T-helper 1 cell treated with Interleukin-12 subunit alpha and Interleukin-12 subunit beta and Interleukin-4 antibody, amounts not matched to agents 30 μg/mL and 1 μg/mL, for 36 hours (primary cell): ENCODE measurements around the gene GJA1.
"Not testable (repeated sequence)": the region's sequence is repeated elsewhere in the genome, so short reads cannot be mapped to it uniquely, and the experiment has no call there.

Experiments used
- H3K27ac Mint-ChIP-seq: one replicate; pipeline ENCODE4 v1.8.0; 2021; ENCODE audit warnings: mild to moderate bottlenecking, mixed read lengths
- H3K27me3 Mint-ChIP-seq: one replicate; pipeline ENCODE4 v1.8.0; 2021; ENCODE audit warnings: low read depth, mixed read lengths
- H3K36me3 Mint-ChIP-seq: one replicate; pipeline ENCODE4 v1.8.0; 2021; ENCODE audit warnings: low read depth, mixed read lengths
- H3K4me1 Mint-ChIP-seq: one replicate; pipeline ENCODE4 v1.8.0; 2021; ENCODE audit warnings: low read depth, mixed read lengths
- H3K4me3 Mint-ChIP-seq: one replicate; pipeline ENCODE4 v1.8.0; 2021; ENCODE audit warnings: mild to moderate bottlenecking, moderate library complexity, mixed read lengths
- H3K9me3 Mint-ChIP-seq: one replicate; pipeline ENCODE4 v1.8.0; 2021; ENCODE audit warnings: mixed read lengths

Gene GJA1

DNA sequence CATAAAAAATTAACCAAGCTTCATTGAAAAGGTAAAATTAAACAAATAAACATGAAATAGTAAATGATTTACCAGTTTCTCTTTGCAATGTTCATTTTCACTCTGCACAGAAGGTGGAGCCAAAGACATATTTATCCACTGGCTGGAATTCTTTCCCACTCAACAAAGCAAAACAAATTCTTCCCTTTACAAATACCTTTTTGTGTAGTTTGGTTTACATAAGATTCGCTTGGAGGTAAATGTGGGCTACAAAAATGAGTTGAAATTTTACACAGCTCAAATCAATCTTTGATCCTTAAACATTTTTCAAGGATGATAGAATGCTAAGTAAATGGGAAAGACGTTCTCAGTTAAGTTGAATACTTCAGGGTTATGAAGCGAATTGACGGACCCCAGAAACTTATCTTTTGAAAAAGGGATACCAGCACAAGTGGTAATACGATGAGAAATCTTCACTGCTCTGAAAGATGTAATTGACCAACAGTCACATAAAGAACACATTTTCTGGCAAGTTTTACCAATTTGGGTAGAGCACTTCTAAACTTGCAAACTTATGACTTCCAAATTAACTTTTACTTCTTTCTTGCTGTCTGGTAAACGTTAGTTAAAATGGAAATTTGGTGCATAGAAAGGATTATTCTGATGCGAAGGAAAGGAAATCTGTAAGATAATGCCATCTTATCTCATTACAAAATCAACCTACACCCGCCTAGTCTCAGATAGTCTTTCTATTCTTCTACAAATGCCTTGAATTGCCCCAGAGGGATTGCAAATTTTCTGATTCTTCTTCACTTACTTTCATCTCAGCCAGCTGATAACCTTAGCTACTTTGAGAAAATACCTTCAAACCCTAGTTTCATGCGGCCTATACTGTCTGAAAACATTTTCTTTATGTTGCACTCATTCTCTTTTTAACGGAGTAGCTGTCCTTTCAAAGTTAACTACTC, 4.7 kb upstream of the GJA1 start:
- no peak overlapping the region for H3K4me3 Mint-ChIP-seq
- H3K9me3 Mint-ChIP-seq: no peaks in the 10 kb centered on the region
- H3K36me3 Mint-ChIP-seq: no peaks in the 10 kb centered on the region
- no peak overlapping the region for H3K27ac Mint-ChIP-seq
- H3K27me3 Mint-ChIP-seq: peaks cover 12% of the 10 kb centered on the region
- no peaks in the 10 kb centered on the region for H3K4me1 Mint-ChIP-seq

GRCh38 chr6:121431776-121432175, 3.7 kb upstream of the GJA1 start:
- not testable (repeated sequence) for H3K4me1 Mint-ChIP-seq, H3K4me3 Mint-ChIP-seq, H3K27ac Mint-ChIP-seq, H3K36me3 Mint-ChIP-seq, H3K9me3 Mint-ChIP-seq
- peaks cover 22% of the 10 kb centered on the region for H3K27me3 Mint-ChIP-seq

DNA sequence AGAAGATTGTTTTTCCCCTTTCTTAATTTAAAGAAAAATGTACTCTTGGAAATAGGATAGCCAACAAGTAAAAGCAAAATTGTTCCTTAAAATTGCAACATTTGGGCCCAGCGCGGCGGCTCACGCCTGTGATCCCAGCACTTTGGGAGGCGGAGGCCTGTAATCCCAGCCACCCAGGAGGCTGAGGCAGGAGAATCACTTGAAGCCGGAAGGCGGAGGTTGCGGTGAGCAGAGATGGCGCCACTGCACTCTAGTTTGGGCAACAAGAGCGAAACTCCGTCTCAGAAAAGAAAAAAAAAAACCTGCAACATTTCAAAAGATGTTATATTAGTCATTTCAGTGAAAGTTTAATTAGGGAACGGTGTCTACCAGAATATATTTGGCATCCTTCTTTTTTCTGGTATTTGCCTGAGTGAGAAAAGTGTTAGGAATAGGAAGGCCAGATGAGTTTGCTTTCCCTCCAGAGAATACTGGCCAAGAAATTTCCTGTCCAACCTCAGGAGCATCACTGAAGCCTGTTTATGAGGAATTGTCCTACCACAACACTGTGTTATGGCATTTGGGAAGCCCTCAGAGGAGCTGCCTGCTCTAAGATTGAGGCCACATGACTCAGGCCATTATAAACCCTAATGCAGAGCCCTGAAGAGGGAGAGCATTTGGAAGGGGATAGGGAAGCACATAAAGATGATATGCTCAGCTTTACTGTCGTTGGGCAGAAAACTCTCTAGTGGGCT, 1.2 kb upstream of the GJA1 start:
- Mint-ChIP-seq H3K27ac (no peak overlapping the region), H3K9me3 (no peaks in the 10 kb centered on the region), H3K36me3 (peaks cover 2% of the 10 kb centered on the region), H3K27me3 (peaks cover 42% of the 10 kb centered on the region), H3K4me3 (no peak overlapping the region), H3K4me1 (peaks cover 11% of the 10 kb centered on the region)

- H3K4me3 Mint-ChIP-seq: peak overlapping the region; percentile 80
- peaks cover 11% of the 10 kb centered on the region for H3K4me1 Mint-ChIP-seq
- no peaks in the 10 kb centered on the region for H3K9me3 Mint-ChIP-seq
- H3K27ac Mint-ChIP-seq: no peak overlapping the region
- H3K27me3 Mint-ChIP-seq: peaks cover 49% of the 10 kb centered on the region
- peaks cover 2% of the 10 kb centered on the region for H3K36me3 Mint-ChIP-seq
These were observed 920 bp downstream of the GJA1 start for GRCh38 chr6:121436274-121436857.

GRCh38 chr6:121436960-121437850, 1.8 kb downstream of the GJA1 start:
- H3K9me3 Mint-ChIP-seq: no peaks in the 10 kb centered on the region
- no peak overlapping the region for H3K27ac Mint-ChIP-seq
- peak overlapping the region; percentile 80 for H3K4me3 Mint-ChIP-seq
- peaks cover 49% of the 10 kb centered on the region for H3K27me3 Mint-ChIP-seq
- H3K4me1 Mint-ChIP-seq: peaks cover 11% of the 10 kb centered on the region
- peaks cover 2% of the 10 kb centered on the region for H3K36me3 Mint-ChIP-seq

- H3K4me3 Mint-ChIP-seq: peak overlapping the region; percentile 80
- peaks cover 11% of the 10 kb centered on the region for H3K4me1 Mint-ChIP-seq
- H3K27me3 Mint-ChIP-seq: peaks cover 49% of the 10 kb centered on the region
- no peak overlapping the region for H3K27ac Mint-ChIP-seq
- peaks cover 2% of the 10 kb centered on the region for H3K36me3 Mint-ChIP-seq
- H3K9me3 Mint-ChIP-seq: no peaks in the 10 kb centered on the region
These were observed 2.6 kb downstream of the GJA1 start for GRCh38 chr6:121437851-121438651.

DNA sequence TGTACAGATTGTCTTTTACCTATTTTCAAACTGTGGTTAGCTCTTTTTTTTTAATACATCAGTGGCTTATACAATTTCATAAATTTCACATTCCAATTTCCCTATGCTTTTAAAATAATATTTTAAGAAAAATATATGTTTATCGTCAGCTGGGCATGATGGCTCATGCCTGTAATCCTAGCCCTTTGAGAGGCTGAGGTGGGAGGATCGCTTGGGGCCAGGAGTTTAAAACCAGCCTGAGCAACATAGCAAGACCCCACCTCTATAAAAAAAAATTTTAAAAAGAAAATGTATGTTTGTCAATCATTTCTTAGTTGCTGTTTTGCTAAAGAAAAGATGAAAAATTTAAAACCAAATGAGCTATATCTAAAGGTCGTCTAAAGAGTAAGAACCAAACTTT, 3.4 kb downstream of the GJA1 start:
- Mint-ChIP-seq H3K4me1 (peaks cover 11% of the 10 kb centered on the region), H3K36me3 (peaks cover 2% of the 10 kb centered on the region)

GRCh38 chr6:121439475-121439874, 4.0 kb downstream of the GJA1 start:
- peaks cover 2% of the 10 kb centered on the region for H3K36me3 Mint-ChIP-seq
- no peaks in the 10 kb centered on the region for H3K9me3 Mint-ChIP-seq
- peaks cover 49% of the 10 kb centered on the region for H3K27me3 Mint-ChIP-seq
- H3K4me1 Mint-ChIP-seq: peaks cover 11% of the 10 kb centered on the region
- H3K27ac Mint-ChIP-seq: no peak overlapping the region
- no peak overlapping the region for H3K4me3 Mint-ChIP-seq

More for the DNA sequence above, 3.4 kb downstream of the GJA1 start:
- Mint-ChIP-seq H3K4me3 (no peak overlapping the region), H3K9me3 (no peaks in the 10 kb centered on the region), H3K27ac (no peak overlapping the region), H3K27me3 (peaks cover 49% of the 10 kb centered on the region)

- Mint-ChIP-seq H3K27me3 (peaks cover 44% of the 10 kb centered on the region), H3K4me1 (peaks cover 11% of the 10 kb centered on the region), H3K27ac (no peak overlapping the region), H3K4me3 (no peak overlapping the region), H3K9me3 (no peaks in the 10 kb centered on the region), H3K36me3 (peaks cover 2% of the 10 kb centered on the region)
These were observed 4.5 kb downstream of the GJA1 start for GRCh38 chr6:121439926-121440325.

DNA sequence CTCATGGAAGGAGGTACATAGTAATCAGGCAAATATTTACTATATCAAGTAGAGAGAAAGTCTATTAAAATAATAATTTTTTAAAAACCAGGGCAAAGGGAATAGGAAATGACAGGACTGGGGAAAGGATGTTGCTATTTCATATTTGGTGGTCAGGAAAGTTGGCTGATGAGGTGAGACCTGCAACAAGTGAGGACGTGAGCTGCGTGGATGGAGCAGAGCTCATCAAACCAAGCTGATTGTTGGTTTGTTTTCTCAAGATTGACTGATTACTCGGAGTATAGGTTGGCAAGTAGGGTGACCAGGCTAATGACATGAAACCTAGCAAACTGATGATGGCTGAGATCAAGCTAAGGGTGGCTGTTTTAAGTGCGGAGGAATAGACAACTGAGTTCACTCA, 6.0 kb downstream of the GJA1 start:
- H3K36me3 Mint-ChIP-seq: peaks cover 2% of the 10 kb centered on the region
- no peak overlapping the region for H3K4me3 Mint-ChIP-seq
- H3K4me1 Mint-ChIP-seq: peaks cover 11% of the 10 kb centered on the region
- H3K27me3 Mint-ChIP-seq: peaks cover 30% of the 10 kb centered on the region
- no peaks in the 10 kb centered on the region for H3K9me3 Mint-ChIP-seq
- no peak overlapping the region for H3K27ac Mint-ChIP-seq

DNA sequence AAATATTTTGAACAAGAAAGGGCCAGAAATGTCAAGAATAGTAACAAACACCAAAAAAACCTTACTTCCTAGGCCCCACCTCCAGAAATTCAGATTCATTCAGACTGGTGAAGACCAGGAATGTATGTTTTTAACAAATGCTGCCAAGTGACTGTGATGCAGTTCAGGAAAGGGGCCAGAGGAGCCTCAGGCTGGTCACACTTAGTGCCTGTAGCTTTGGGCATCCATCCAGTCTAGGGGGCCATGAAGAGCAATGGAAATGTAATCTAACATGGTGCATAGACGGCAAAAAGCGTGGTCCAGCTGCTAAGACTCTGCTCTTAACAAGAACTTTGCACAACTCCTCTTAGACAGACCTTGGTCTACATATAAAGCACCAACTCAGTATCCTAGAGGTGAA, 7.1 kb downstream of the GJA1 start:
- no peak overlapping the region for H3K4me3 Mint-ChIP-seq
- H3K36me3 Mint-ChIP-seq: peaks cover 2% of the 10 kb centered on the region
- H3K27ac Mint-ChIP-seq: no peak overlapping the region
- H3K9me3 Mint-ChIP-seq: peaks cover 4% of the 10 kb centered on the region
- H3K4me1 Mint-ChIP-seq: peaks cover 5% of the 10 kb centered on the region
- peaks cover 19% of the 10 kb centered on the region for H3K27me3 Mint-ChIP-seq

GRCh38 chr6:121443971-121444541, 8.6 kb downstream of the GJA1 start:
- H3K9me3 Mint-ChIP-seq: peaks cover 4% of the 10 kb centered on the region
- no peak overlapping the region for H3K27ac Mint-ChIP-seq
- H3K4me1 Mint-ChIP-seq: no peaks in the 10 kb centered on the region
- peaks cover 8% of the 10 kb centered on the region for H3K27me3 Mint-ChIP-seq
- no peak overlapping the region for H3K4me3 Mint-ChIP-seq
- no peaks in the 10 kb centered on the region for H3K36me3 Mint-ChIP-seq

- not testable (repeated sequence) for H3K4me3 Mint-ChIP-seq, H3K36me3 Mint-ChIP-seq, H3K27ac Mint-ChIP-seq, H3K27me3 Mint-ChIP-seq, H3K9me3 Mint-ChIP-seq, H3K4me1 Mint-ChIP-seq
These were observed 11.3 kb downstream of the GJA1 start for GRCh38 chr6:121446705-121447104.
